NCI-H345 treated with DMSO at 0.1 percent for 48 hours (cell line): ENCODE measurements around the gene PODXL2.
"Not testable (repeated sequence)": the region's sequence is repeated elsewhere in the genome, so short reads cannot be mapped to it uniquely, and the experiment has no call there.

ENCODE experiments used
- DNase-seq: peaks from one replicate; lab custom pipeline; 2025; ENCODE audit not compliant: unreplicated experiment; lab: John Stamatoyannopoulos, UW

PODXL2 gene

GRCh38 chr3:127688416-127689265 lies 59.7 kb downstream of the PODXL2 start:
- no peak for DNase-seq

- DNase-seq: no peak
Measured at GRCh38 chr3:127689266-127689860, 60.4 kb downstream of the PODXL2 start.

- DNase-seq: no peak
Measured at GRCh38 chr3:127690106-127690505, 61.1 kb downstream of the PODXL2 start.

- no peak for DNase-seq
Measured at GRCh38 chr3:127690823-127691452, 62.0 kb downstream of the PODXL2 start.

- DNase-seq: no peak
Measured at GRCh38 chr3:127691489-127691888, 62.5 kb downstream of the PODXL2 start.

- no peak for DNase-seq
Measured at GRCh38 chr3:127691974-127692373, 63.0 kb downstream of the PODXL2 start.

- DNase-seq: no peak
Measured at GRCh38 chr3:127692501-127693335, 63.7 kb downstream of the PODXL2 start.

GRCh38 chr3:127693336-127693843 lies 64.4 kb downstream of the PODXL2 start:
- DNase-seq: no peak

GRCh38 chr3:127694467-127695215 lies 65.7 kb downstream of the PODXL2 start:
- no peak for DNase-seq

GRCh38 chr3:127697551-127698240 lies 68.7 kb downstream of the PODXL2 start:
- DNase-seq: no peak

- DNase-seq: no peak
Measured at GRCh38 chr3:127698286-127698685, 69.3 kb downstream of the PODXL2 start.

GRCh38 chr3:127698691-127699415 lies 69.9 kb downstream of the PODXL2 start:
- no peak for DNase-seq

GRCh38 chr3:127699416-127700300 lies 70.7 kb downstream of the PODXL2 start:
- no peak for DNase-seq

GRCh38 chr3:127700406-127700805 lies 71.4 kb downstream of the PODXL2 start:
- DNase-seq: no peak

- DNase-seq: no peak
Measured at GRCh38 chr3:127701280-127701911, 72.4 kb downstream of the PODXL2 start.

- DNase-seq: no peak
Measured at GRCh38 chr3:127702151-127702578, 73.2 kb downstream of the PODXL2 start.

- not testable (repeated sequence) for DNase-seq
Measured at GRCh38 chr3:127704840-127705239, 75.9 kb downstream of the PODXL2 start.
